Measurements from ENCODE around the gene SORCS2. TPM values are rescaled to one million over a fixed set of nuclear protein-coding genes. Genes with fewer than 3 reads are reported as not detected.

The SORCS2 gene
- total and polyA plus RNA-seq, 2 of the 8 experiments (the other 6 are each of a cell fraction or from before 2014, with no cell fraction given), result 0.36 to 1.8 TPM

GRCh38 chr4:7523526-7523925, 331.2 kb downstream of the SORCS2 start:
- Histone ChIP-seq H2BK12ac (ENCODE audit: low read depth, low read length) (no peak overlapping the region), H3K27ac (ENCODE audit: low read depth, low read length) (no peak overlapping the region), H2BK5ac (ENCODE audit: low read depth, low read length) (no peak overlapping the region), H3K9me3 (ENCODE audit: insufficient read depth in 2 of 2, low read depth in 1 of 2, low read length in 1 of 2) (no peaks in the 10 kb centered on the region), H4K20me1 (replicated peaks in 1 of 2; ENCODE audit: control insufficient read depth in 1 of 2, insufficient read depth in 2 of 2, low read length in 2 of 2) (no peaks in the 10 kb centered on the region), H3K4me2 (ENCODE audit: insufficient read depth in 1 of 2, low read depth in 2 of 2, low read length in 2 of 2) (no peak overlapping the region), H3K4ac (replicated peaks; ENCODE audit: insufficient read length, low read depth, low read length) (no peak overlapping the region), H2BK120ac (replicated peaks; ENCODE audit: low read depth, low read length) (no peak overlapping the region), H2AFZ (ENCODE audit: low read length) (no peak overlapping the region), H3K27me3 (replicated peaks in 1 of 4; ENCODE audit: control insufficient read depth in 3 of 4, extremely low read depth in 1 of 4, insufficient read depth in 3 of 4, low read length in 3 of 4) (no peaks in the 10 kb centered on the region), H4K91ac (replicated peaks; ENCODE audit: insufficient read length, low read length) (no peak overlapping the region), H2AK5ac (ENCODE audit: low read depth, low read length) (no peak overlapping the region), H3K23ac (ENCODE audit: insufficient read length) (no peak overlapping the region), H3K56ac (replicated peaks; ENCODE audit: insufficient read length, low read depth, low read length) (no peak overlapping the region), H3K23me2 (ENCODE audit: low read depth, low read length) (no peaks in the 10 kb centered on the region; the same call in 1 of the 2 replicates), H4K5ac (ENCODE audit: insufficient read length, low read depth, low read length) (no peak overlapping the region), H2BK20ac (ENCODE audit: low read length) (no peak overlapping the region), H3K79me1 (ENCODE audit: low read depth, low read length) (no peaks in the 10 kb centered on the region), H3K9ac (replicated peaks in 1 of 4; ENCODE audit: extremely low read depth in 1 of 4, low read depth in 3 of 4, low read length in 3 of 4) (no peak overlapping the region), H3K18ac (ENCODE audit: extremely low read depth, low read length) (no peak overlapping the region), H3K4me1 (replicated peaks in 1 of 4; ENCODE audit: control insufficient read depth in 3 of 4, insufficient read depth in 4 of 4, low read length in 3 of 4) (peaks cover 0 to 3% (median 1%) of the 10 kb centered on the region in 4 experiments; a peak in 3 of 7 replicates), H3K4me3 (ENCODE audit: extremely low read depth in 1 of 4, insufficient read depth in 2 of 4, low read depth in 3 of 4, low read length in 4 of 4) (no peak overlapping the region), H4K8ac (ENCODE audit: extremely low read depth, insufficient read depth, low read length) (no peak overlapping the region; the same call in 1 of the 2 replicates), H3K36me3 (ENCODE audit: control insufficient read depth in 2 of 4, insufficient read depth in 4 of 4, low read length in 3 of 4) (no peaks in the 10 kb centered on the region), H3K14ac (ENCODE audit: insufficient read length) (no peak overlapping the region), H3K79me2 (ENCODE audit: control insufficient read depth in 1 of 2, insufficient read depth in 2 of 2, low read length in 2 of 2) (no peaks in the 10 kb centered on the region), H2BK15ac (ENCODE audit: low read length) (no peak overlapping the region)
- POLR2A ChIA-PET (ENCODE audit: partially characterized antibody), result no interaction called here
- WGBS, 2 experiments (ENCODE audit: extremely low coverage in 1 of 2, insufficient coverage in 1 of 2, insufficient read length in 1 of 2, insufficient replicate concordance in 2 of 2, low coverage in 1 of 2, low lambda C conversion rate in 2 of 2, missing lambda C conversion rate in 1 of 2), result 94% methylated on average over 12 of the region's 12 CpGs; no CpG with 5 or more reads in 1 of the 2 experiments
- CTCF ChIA-PET (ENCODE audit: partially characterized antibody), result interaction anchor here (0.6 to 1.9 kb wide), 9 partner anchors 8 to 302 kb away, joined by 3 to 7 read pairs (median 3); no protein-coding TSS in a partner anchor
- DNase-seq (ENCODE audit: low read depth in 1 of 2, low spot score in 2 of 2) (no peak), FAIRE-seq (no peak)
- TF ChIP-seq KDM4A (IDR thresholded peaks at IDR 0.05; ENCODE audit: low read depth, low read length, severe bottlenecking) (no peak), TEAD4 (IDR thresholded peaks at IDR 0.05; ENCODE audit: low read depth, low read length) (no peak), SIRT6 (IDR thresholded peaks at IDR 0.05; ENCODE audit: low read length) (no peak), MAFK (IDR thresholded peaks at IDR 0.05; ENCODE audit: low read depth, low read length) (no peak), KDM5A (IDR thresholded peaks at IDR 0.05; ENCODE audit: low read length) (no peak), ATF2 (IDR thresholded peaks at IDR 0.05; ENCODE audit: low read length) (no peak), CBX5 (IDR thresholded peaks at IDR 0.05; ENCODE audit: low read depth, low read length) (no peak), NRF1 (IDR thresholded peaks at IDR 0.05; ENCODE audit: low read depth, low read length) (no peak)
